ENCODE measurements around the gene HMGCLL1. TPM values are rescaled to one million over a fixed set of nuclear protein-coding genes. Genes with fewer than 3 reads are reported as not detected.

Gene HMGCLL1
- total RNA-seq, 4 donors from 2014 or later, result 2.2 TPM; not detected in 3

DNA sequence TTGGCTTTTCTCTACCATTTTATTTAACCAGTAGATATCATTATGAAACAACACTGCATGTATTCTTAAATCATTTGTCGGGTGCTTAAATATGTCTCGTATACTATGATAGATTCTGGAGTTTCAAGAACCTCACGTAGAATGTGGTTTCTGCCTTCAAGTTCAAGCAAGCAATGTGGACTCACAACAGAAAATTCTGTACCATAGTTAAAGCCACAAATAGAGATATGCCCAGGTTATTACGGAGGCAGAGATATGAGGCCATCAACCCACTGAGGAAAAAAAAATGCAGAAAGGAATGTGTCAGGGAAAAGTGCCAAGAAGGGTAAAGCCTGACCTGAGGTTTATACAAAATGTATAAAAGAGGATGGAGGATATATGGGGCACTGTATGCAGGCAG is 141.9 kb downstream of the HMGCLL1 start:
- Histone ChIP-seq H3K4me3 (no peak overlapping the region), H3K27me3 (no peaks in the 10 kb centered on the region), H3K4me1 (no peaks in the 10 kb centered on the region), H3K36me3 (no peaks in the 10 kb centered on the region), H3K9me3 (no peaks in the 10 kb centered on the region), H3K27ac (no peak overlapping the region)
- TF ChIP-seq, protein P1, sequence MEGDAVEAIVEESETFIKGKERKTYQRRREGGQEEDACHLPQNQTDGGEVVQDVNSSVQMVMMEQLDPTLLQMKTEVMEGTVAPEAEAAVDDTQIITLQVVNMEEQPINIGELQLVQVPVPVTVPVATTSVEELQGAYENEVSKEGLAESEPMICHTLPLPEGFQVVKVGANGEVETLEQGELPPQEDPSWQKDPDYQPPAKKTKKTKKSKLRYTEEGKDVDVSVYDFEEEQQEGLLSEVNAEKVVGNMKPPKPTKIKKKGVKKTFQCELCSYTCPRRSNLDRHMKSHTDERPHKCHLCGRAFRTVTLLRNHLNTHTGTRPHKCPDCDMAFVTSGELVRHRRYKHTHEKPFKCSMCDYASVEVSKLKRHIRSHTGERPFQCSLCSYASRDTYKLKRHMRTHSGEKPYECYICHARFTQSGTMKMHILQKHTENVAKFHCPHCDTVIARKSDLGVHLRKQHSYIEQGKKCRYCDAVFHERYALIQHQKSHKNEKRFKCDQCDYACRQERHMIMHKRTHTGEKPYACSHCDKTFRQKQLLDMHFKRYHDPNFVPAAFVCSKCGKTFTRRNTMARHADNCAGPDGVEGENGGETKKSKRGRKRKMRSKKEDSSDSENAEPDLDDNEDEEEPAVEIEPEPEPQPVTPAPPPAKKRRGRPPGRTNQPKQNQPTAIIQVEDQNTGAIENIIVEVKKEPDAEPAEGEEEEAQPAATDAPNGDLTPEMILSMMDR (IDR thresholded peaks at IDR 0.05), result no peak
- TF ChIP-seq POLR2A (IDR thresholded peaks at IDR 0.05), result no peak
- DNase-seq, result no peak

DNA sequence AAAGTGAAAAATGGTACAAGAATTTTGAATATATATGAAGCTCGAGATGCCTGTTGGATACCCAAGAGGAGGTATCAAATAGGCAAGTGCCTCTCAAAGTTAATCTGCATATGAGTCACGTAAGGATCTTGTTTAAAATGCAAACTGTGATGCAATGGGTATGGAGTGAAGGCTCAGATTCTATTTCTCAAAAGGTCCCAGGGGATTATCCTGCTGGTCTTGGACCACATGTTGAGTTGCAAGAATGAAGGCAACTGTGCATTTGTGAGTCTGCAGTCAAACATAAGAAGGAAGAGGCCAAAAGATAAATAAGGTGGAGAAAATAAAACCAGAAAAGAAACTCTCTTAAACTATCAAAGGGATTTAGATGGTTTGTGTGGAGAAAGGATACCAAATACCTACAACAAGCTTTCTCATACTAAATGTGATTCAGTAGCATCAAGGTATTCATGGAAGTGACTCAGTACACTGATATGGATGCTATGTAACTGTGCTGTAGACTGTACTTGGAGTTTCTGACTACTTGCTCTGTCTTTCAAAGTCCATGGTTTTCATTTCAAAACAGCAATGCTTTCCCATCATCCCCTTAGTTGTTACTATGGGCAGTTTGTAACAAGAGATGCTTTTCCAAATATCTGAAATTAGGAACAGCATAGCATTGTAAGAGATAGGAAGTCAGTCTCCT is 145.4 kb downstream of the HMGCLL1 start:
- DNase-seq, result no peak
- H3K9me3 ChIP-seq, result no peaks in the 10 kb centered on the region
- no peaks in the 10 kb centered on the region for H3K36me3 ChIP-seq
- no peak for TF ChIP-seq POLR2A (IDR thresholded peaks at IDR 0.05)
- TF ChIP-seq, protein P1 (IDR thresholded peaks at IDR 0.05), result no peak
- H3K27me3 ChIP-seq, result no peaks in the 10 kb centered on the region
- H3K4me3 ChIP-seq, result no peak overlapping the region
- H3K4me1 ChIP-seq, result no peaks in the 10 kb centered on the region
- no peak overlapping the region for H3K27ac ChIP-seq

DNA sequence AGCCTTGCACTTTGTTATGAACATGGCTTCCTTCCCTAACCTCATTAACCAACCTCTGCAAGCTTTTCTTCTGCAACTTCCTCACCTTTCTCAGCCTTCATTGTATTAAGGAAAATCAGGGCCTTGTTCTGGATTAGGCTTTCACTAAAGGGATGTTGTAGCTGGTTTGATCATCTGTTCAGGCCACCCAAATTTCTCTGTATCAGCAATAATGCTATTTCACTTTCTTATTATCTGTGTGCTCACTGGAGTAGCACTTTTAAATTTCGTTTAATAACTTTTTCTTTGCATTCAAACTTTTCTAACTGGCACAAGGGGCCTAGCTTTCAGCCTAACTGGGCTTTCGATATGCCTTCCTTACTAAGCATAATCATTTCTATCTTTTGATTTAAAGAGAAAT is 155.1 kb downstream of the HMGCLL1 start:
- H3K4me1 ChIP-seq, result no peaks in the 10 kb centered on the region
- no peak for DNase-seq
- no peaks in the 10 kb centered on the region for H3K27me3 ChIP-seq
- no peaks in the 10 kb centered on the region for H3K9me3 ChIP-seq
- no peaks in the 10 kb centered on the region for H3K36me3 ChIP-seq
- H3K27ac ChIP-seq, result no peak overlapping the region
- TF ChIP-seq POLR2A (IDR thresholded peaks at IDR 0.05), result no peak
- H3K4me3 ChIP-seq, result no peak overlapping the region

DNA sequence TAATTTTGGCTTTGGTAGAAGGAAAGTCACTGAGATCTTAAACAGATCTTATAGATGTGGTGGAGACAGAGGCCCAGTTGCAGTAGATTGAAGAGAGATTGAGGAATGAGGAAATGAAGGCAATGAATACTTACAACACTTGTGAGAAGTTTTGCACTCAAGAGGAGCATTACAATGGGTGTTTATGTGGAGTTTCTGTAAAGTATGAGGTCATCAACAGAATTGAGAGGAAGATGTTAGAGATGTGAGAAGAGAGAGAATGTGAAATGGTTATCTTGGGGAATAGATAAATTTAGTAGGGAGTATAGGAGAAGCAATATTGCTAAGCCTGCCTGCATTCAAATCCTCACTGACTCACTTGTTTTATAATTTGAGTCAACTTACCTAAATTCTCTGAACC is 168.3 kb downstream of the HMGCLL1 start:
- DNase-seq, result no peak
- TF ChIP-seq POLR2A (IDR thresholded peaks at IDR 0.05), result no peak
- TF ChIP-seq, protein P1 (IDR thresholded peaks at IDR 0.05), result no peak
- Histone ChIP-seq H3K4me1 (no peaks in the 10 kb centered on the region), H3K36me3 (no peaks in the 10 kb centered on the region), H3K4me3 (no peak overlapping the region), H3K27me3 (no peaks in the 10 kb centered on the region), H3K9me3 (no peaks in the 10 kb centered on the region), H3K27ac (no peak overlapping the region)

DNA sequence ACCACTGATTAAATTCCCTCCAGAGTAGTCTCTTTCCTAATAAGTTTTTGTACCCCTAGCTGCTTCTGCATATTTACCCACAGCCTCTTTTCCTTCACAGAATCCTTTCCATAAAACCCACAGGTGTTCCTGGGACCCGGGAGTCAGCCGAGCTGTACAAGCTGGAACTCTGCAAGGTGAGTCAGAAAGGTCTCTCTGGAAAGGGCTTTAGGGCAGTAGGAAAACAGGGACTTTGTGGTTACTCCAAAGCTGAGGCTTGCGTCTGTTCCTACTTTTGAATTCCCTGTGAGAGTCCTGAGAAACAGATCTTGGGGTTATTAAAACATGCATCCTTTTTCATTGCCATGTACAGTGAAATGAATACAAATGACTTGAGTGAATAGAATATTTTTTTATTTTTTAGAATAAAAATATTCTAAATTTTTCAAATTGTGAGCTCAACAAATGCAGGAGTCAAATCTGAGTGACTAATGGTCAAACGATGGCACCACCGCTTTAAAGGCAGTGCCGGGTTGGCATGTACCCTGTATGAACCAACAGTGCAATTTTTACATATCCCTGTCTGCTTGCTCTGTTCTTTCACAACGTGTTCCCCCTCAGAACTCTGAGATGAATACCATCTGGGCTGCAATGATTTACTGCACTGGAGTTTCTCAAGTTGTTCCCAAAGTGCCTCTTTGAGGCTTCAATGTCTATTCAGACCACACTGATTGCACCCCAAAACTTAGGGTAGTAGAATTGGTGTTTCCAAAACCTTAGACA is 173.3 kb downstream of the HMGCLL1 start:
- Histone ChIP-seq H3K4me3 (no peak overlapping the region), H3K27ac (no peak overlapping the region), H3K36me3 (no peaks in the 10 kb centered on the region), H3K9me3 (no peaks in the 10 kb centered on the region), H3K4me1 (no peaks in the 10 kb centered on the region), H3K27me3 (no peaks in the 10 kb centered on the region)
- TF ChIP-seq, protein P1 (IDR thresholded peaks at IDR 0.05), result no peak
- no peak for TF ChIP-seq POLR2A (IDR thresholded peaks at IDR 0.05)
- DNase-seq, result no peak

DNA sequence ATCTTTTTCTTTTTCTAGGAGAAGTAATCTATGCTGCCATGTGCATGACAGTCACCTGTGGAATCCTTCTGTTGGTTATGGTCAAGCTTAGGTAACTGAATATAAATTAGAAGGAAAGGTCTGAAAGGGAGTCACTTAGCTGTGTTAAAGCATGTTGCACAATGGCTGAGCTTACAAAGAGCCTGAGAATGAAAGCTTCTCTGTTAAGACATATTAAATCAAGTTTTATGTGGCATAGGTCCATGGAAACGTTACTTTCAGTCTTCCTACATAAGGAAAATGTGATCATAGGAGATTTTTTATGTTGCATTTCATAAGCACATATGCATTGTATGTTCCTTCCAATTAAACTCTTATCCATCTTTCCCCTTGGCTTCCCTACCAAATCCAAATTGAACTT is 179.6 kb downstream of the HMGCLL1 start:
- no peak for DNase-seq
- H3K27ac ChIP-seq, result no peak overlapping the region
- H3K9me3 ChIP-seq, result no peaks in the 10 kb centered on the region
- H3K4me1 ChIP-seq, result no peaks in the 10 kb centered on the region
- H3K36me3 ChIP-seq, result no peaks in the 10 kb centered on the region
- TF ChIP-seq POLR2A (IDR thresholded peaks at IDR 0.05), result no peak
- TF ChIP-seq, protein P1 (IDR thresholded peaks at IDR 0.05), result no peak
- H3K27me3 ChIP-seq, result no peaks in the 10 kb centered on the region
- no peak overlapping the region for H3K4me3 ChIP-seq
